HepG2 (cell line): ENCODE results near the gene PREX1. TPM values are rescaled to one million over a fixed set of nuclear protein-coding genes. Genes with fewer than 3 reads are reported as not detected.

Experiments used
- ASH2L ChIP-seq: fragments of 300-600, 200-600 bp; sonication (generic); IDR thresholded peaks from 2 replicates; pipeline ENCODE4 v1.7.0; 2017; ENCODE audit warnings: low read depth, mild to moderate bottlenecking, moderate library complexity, mixed read lengths, low read length; ENCODE audit not compliant: insufficient read length
- CHD2 ChIP-seq: IDR thresholded peaks from 2 replicates; pipeline ENCODE4 v1.6.1; 2011; ENCODE audit warnings: low read depth, low read length, improper control_type of control experiment
- FOXA3 ChIP-seq: IDR thresholded peaks from 2 replicates; pipeline ENCODE4 v1.6.1; 2016; ENCODE audit warnings: missing genetic modification reagents, missing compliant biosample characterization
- GTF2F1 ChIP-seq: fragments of 150-350 bp; IDR thresholded peaks from 2 replicates; pipeline ENCODE4 v1.6.1; 2014; ENCODE audit warnings: low read length
- KLF6 ChIP-seq: IDR thresholded peaks from 2 replicates; pipeline ENCODE4 v1.8.0; 2016; ENCODE audit warnings: missing biosample characterization, missing genetic modification reagents
- MLLT10 ChIP-seq: sonication (generic); formaldehyde crosslinking; IDR thresholded peaks from 2 replicates; pipeline ENCODE4 v1.4.0; 2020; ENCODE audit warnings: missing genetic modification reagents
- MTF1 ChIP-seq: sonication (generic); formaldehyde crosslinking; IDR thresholded peaks from 2 replicates; pipeline ENCODE4 v1.5.0; 2020; ENCODE audit warnings: missing genetic modification reagents
- NRL ChIP-seq: sonication (generic); formaldehyde crosslinking; IDR thresholded peaks from 2 replicates; pipeline ENCODE4 v1.5.0; 2020; ENCODE audit warnings: missing genetic modification reagents, mild to moderate bottlenecking, moderate library complexity, borderline replicate concordance
- RXRA ChIP-seq: sonication (generic); formaldehyde crosslinking; IDR thresholded peaks from 2 replicates; pipeline ENCODE4 v1.5.1; 2020; ENCODE audit warnings: missing genetic modification reagents
- STAG1 ChIP-seq: sonication (generic); formaldehyde crosslinking; IDR thresholded peaks from 2 replicates; pipeline ENCODE4 v1.4.0; 2020; ENCODE audit warnings: missing genetic modification reagents
- TCF7 ChIP-seq: sonication (generic); IDR thresholded peaks from 2 replicates; pipeline ENCODE4 v1.6.1; 2016; ENCODE audit warnings: antibody characterized with exemption, low read depth
- ZNF17 ChIP-seq: sonication (generic); formaldehyde crosslinking; IDR thresholded peaks from 2 replicates; pipeline ENCODE4 v1.5.0; 2020; ENCODE audit warnings: mild to moderate bottlenecking, missing genetic modification reagents
- ZNF326 ChIP-seq: sonication (generic); formaldehyde crosslinking; IDR thresholded peaks from 2 replicates; pipeline ENCODE4 v1.4.0; 2020; ENCODE audit warnings: missing genetic modification reagents, borderline replicate concordance
- ZNF333 ChIP-seq: sonication (generic); formaldehyde crosslinking; IDR thresholded peaks from 2 replicates; pipeline ENCODE4 v1.4.0; 2020; ENCODE audit warnings: mild to moderate bottlenecking, missing genetic modification reagents, borderline replicate concordance
- ZNF510 ChIP-seq: sonication (generic); formaldehyde crosslinking; IDR thresholded peaks from 2 replicates; pipeline ENCODE4 v1.4.0; 2020; ENCODE audit warnings: low read depth, mild to moderate bottlenecking, missing genetic modification reagents
- ZNF564 ChIP-seq: sonication (generic); formaldehyde crosslinking; IDR thresholded peaks from 2 replicates; pipeline ENCODE4 v1.8.1; 2023; ENCODE audit warnings: mild to moderate bottlenecking, missing genetic modification reagents
- ZNF782 ChIP-seq: sonication (generic); formaldehyde crosslinking; IDR thresholded peaks from 2 replicates; pipeline ENCODE4 v1.4.0; 2020; ENCODE audit warnings: missing genetic modification reagents, mild to moderate bottlenecking, borderline replicate concordance
- polyA plus RNA-seq, 8 experiments: library from polyadenylated mRNA; depleted of rRNA in 3 of 8; stranded (reverse) in 7 of 8; unstranded in 1 of 8; fragments of >200 nt; fragmentation: Illumina TruSeq in 4 of 8; extraction: Trizol in 4 of 8; gene quantifications; 2 replicates each; pipeline versions ENCODE4 v1.2.1 to v1.2.3, GENCODE V29; 2011 to 2016; ENCODE audit warnings: low read depth in 4 of 8, missing spikeins in 1 of 8, mixed read lengths in 1 of 8; ENCODE audit not compliant: insufficient read depth in 1 of 8
- total RNA-seq, 5 experiments: library from RNA; depleted of rRNA; stranded (reverse); fragments of >200 nt; fragmentation: Illumina TruSeq; extraction: Trizol; gene quantifications; 2 replicates each; pipeline ENCODE4 v1.2.3, GENCODE V29; 2016; ENCODE audit warnings: low read depth in 1 of 5
- TF ChIP-seq, protein P1 (sequence below): sonication (generic); formaldehyde crosslinking; IDR thresholded peaks from 2 replicates; pipeline ENCODE4 v1.5.0; 2020; ENCODE audit warnings: missing genetic modification reagents
- TF ChIP-seq, protein P2 (sequence below): sonication (generic); formaldehyde crosslinking; conservative IDR thresholded peaks from 2 replicates; pipeline ENCODE4 v1.8.0; 2022; ENCODE audit warnings: mild to moderate bottlenecking, moderate library complexity, missing genetic modification reagents
- TF ChIP-seq, protein P3 (sequence below): sonication (generic); formaldehyde crosslinking; IDR thresholded peaks from 2 replicates; pipeline ENCODE4 v1.4.0; 2020; ENCODE audit warnings: missing genetic modification reagents
- TF ChIP-seq, protein P4 (sequence below): IDR thresholded peaks from 2 replicates; pipeline ENCODE4 v1.4.0; 2020; ENCODE audit warnings: mild to moderate bottlenecking, missing genetic modification reagents

Gene PREX1
- total and polyA plus RNA-seq, 2 of the 13 experiments (the other 11 are each of a cell fraction or from before 2014, with no cell fraction given) = 0.02 to 0.04 TPM

GRCh38 chr20:48738399-48739304 lies 89.1 kb downstream of the PREX1 start (continued):
- TF ChIP-seq, protein P1, sequence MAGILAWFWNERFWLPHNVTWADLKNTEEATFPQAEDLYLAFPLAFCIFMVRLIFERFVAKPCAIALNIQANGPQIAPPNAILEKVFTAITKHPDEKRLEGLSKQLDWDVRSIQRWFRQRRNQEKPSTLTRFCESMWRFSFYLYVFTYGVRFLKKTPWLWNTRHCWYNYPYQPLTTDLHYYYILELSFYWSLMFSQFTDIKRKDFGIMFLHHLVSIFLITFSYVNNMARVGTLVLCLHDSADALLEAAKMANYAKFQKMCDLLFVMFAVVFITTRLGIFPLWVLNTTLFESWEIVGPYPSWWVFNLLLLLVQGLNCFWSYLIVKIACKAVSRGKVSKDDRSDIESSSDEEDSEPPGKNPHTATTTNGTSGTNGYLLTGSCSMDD (CRISPR knock-in tag) = no peak
- TF ChIP-seq MLLT10 (CRISPR knock-in tag) = no peak
- peak; percentile 55; the same call in 1 of the 2 replicates for TF ChIP-seq FOXA3 (CRISPR knock-in tag)
- TF ChIP-seq KLF6 (CRISPR knock-in tag) = no peak
- TF ChIP-seq ZNF17 (CRISPR knock-in tag) = no peak
- TF ChIP-seq NRL (CRISPR knock-in tag) = peak; percentile 82
- TF ChIP-seq, protein P2, sequence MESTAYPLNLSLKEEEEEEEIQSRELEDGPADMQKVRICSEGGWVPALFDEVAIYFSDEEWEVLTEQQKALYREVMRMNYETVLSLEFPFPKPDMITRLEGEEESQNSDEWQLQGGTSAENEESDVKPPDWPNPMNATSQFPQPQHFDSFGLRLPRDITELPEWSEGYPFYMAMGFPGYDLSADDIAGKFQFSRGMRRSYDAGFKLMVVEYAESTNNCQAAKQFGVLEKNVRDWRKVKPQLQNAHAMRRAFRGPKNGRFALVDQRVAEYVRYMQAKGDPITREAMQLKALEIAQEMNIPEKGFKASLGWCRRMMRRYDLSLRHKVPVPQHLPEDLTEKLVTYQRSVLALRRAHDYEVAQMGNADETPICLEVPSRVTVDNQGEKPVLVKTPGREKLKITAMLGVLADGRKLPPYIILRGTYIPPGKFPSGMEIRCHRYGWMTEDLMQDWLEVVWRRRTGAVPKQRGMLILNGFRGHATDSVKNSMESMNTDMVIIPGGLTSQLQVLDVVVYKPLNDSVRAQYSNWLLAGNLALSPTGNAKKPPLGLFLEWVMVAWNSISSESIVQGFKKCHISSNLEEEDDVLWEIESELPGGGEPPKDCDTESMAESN (CRISPR knock-in tag) = no peak
- no peak for TF ChIP-seq ZNF510 (CRISPR knock-in tag)
- TF ChIP-seq, protein P3, sequence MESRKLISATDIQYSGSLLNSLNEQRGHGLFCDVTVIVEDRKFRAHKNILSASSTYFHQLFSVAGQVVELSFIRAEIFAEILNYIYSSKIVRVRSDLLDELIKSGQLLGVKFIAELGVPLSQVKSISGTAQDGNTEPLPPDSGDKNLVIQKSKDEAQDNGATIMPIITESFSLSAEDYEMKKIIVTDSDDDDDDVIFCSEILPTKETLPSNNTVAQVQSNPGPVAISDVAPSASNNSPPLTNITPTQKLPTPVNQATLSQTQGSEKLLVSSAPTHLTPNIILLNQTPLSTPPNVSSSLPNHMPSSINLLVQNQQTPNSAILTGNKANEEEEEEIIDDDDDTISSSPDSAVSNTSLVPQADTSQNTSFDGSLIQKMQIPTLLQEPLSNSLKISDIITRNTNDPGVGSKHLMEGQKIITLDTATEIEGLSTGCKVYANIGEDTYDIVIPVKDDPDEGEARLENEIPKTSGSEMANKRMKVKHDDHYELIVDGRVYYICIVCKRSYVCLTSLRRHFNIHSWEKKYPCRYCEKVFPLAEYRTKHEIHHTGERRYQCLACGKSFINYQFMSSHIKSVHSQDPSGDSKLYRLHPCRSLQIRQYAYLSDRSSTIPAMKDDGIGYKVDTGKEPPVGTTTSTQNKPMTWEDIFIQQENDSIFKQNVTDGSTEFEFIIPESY (CRISPR knock-in tag) = 0 out of 2 replicates have a peak, but pooled peaks have one; percentile 5
- TF ChIP-seq ZNF333 = peak; percentile 66; the same call in 1 of the 2 replicates
- no peak; the same call in 1 of the 2 replicates for TF ChIP-seq ZNF782 (CRISPR knock-in tag)
- TF ChIP-seq, protein P4, sequence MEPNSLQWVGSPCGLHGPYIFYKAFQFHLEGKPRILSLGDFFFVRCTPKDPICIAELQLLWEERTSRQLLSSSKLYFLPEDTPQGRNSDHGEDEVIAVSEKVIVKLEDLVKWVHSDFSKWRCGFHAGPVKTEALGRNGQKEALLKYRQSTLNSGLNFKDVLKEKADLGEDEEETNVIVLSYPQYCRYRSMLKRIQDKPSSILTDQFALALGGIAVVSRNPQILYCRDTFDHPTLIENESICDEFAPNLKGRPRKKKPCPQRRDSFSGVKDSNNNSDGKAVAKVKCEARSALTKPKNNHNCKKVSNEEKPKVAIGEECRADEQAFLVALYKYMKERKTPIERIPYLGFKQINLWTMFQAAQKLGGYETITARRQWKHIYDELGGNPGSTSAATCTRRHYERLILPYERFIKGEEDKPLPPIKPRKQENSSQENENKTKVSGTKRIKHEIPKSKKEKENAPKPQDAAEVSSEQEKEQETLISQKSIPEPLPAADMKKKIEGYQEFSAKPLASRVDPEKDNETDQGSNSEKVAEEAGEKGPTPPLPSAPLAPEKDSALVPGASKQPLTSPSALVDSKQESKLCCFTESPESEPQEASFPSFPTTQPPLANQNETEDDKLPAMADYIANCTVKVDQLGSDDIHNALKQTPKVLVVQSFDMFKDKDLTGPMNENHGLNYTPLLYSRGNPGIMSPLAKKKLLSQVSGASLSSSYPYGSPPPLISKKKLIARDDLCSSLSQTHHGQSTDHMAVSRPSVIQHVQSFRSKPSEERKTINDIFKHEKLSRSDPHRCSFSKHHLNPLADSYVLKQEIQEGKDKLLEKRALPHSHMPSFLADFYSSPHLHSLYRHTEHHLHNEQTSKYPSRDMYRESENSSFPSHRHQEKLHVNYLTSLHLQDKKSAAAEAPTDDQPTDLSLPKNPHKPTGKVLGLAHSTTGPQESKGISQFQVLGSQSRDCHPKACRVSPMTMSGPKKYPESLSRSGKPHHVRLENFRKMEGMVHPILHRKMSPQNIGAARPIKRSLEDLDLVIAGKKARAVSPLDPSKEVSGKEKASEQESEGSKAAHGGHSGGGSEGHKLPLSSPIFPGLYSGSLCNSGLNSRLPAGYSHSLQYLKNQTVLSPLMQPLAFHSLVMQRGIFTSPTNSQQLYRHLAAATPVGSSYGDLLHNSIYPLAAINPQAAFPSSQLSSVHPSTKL = peak; percentile 80
- no peak for TF ChIP-seq STAG1 (CRISPR knock-in tag)
- no peak for TF ChIP-seq ZNF564 (CRISPR knock-in tag)
- peak; percentile 79 for TF ChIP-seq ASH2L
- TF ChIP-seq ZNF326 = no peak
- TF ChIP-seq TCF7 = peak; percentile 54; the same call in 1 of the 2 replicates
- no peak for TF ChIP-seq MTF1
- peak; percentile 57 for TF ChIP-seq RXRA (CRISPR knock-in tag)
- TF ChIP-seq CHD2 = 0 out of 2 replicates have a peak, but pooled peaks have one; percentile 11
- no peak for TF ChIP-seq GTF2F1
